Fibroblast of skin of right quadriceps (primary cell): ENCODE results near the gene SH2D1B.
"Not testable (repeated sequence)": the region's sequence is repeated elsewhere in the genome, so short reads cannot be mapped to it uniquely, and the experiment has no call there.

ENCODE experiments used
- DNase-seq: peaks from one replicate; pipeline ENCODE4 v3.0.0-alpha.2; 2013

The SH2D1B gene

DNA sequence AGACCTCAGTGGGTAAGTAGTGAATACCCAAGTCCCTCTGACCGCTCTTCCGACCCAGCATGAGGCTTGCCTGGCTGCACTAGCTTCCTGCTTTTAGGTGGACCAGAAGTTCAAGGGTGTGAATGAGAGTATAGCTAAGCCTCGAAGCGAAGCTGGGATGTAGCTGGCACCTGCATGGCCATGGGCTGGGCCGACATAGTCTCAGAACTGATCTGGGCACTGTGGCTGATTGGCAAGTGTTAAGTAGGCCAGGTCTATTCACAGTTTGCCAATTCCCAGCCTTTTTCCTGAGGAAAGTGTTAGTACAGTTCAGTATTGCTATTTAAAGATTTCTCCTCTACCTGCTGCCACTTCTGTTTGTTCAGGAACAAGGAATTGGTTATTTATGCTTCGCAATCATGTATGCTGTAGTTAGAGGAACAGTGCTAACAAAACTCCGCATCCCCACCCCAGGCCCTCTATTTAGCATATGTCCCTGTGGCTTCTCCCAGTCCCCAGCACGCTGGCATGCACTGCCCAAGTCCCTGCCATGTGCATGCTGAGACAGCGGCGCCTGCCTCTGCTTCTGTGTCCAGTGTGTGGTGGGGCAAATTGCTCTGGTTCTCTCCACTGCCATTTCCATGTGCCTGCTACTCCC, 51.6 kb downstream of the SH2D1B start:
- DNase-seq = no peak

DNA sequence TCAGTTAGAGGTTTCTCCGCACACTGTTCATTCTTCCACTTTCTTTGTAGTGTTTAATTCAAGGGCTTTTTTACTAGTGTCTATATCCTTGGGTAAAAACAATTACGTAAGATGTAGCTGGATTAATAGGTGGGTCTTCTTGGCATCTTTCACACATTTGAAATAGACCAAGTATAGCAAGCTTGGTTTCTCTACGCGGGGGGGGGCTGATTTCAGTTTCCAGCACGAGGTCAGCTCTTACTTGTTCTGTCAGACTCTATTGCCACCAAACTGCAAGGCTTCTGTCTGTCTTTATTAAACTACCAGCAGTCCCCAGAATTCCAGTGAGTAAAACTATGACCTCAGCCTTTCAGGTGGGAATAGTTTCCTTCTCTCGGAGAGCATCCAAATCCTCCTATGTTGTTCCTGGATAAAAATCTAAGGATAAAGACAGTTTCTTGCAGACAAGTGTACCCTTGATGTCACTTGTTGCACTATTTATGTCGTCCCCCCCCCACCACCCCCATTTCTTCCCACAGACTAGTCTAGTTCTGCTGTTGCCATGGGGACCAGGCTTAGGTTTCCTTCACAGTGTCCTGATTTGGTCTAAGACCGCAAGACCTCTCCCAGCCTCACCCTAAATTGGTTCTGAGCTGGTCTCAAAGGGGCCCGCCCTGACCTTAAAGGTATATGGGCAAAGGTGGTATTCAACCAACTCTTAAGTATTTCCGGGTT, 52.3 kb downstream of the SH2D1B start:
- no peak for DNase-seq

DNA sequence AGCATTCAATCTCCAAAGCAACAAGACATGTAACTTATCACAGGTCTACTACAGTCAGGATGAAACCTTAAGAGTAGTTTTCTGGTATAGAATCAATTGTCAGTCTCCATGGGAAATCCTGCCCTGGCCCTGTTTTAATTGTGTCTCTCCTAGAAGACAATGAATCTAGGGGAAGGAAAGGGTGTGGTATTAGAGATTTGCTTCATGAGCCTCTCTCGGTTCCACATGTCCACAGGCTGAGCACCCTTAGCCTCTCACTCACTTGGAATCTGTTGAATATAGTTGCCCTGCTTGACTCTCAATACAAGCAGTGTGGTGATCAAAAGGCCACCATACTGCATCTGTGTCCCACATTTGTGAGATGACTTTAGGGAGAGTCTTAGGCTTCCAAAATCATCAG, 53.0 kb downstream of the SH2D1B start:
- no peak for DNase-seq

DNA sequence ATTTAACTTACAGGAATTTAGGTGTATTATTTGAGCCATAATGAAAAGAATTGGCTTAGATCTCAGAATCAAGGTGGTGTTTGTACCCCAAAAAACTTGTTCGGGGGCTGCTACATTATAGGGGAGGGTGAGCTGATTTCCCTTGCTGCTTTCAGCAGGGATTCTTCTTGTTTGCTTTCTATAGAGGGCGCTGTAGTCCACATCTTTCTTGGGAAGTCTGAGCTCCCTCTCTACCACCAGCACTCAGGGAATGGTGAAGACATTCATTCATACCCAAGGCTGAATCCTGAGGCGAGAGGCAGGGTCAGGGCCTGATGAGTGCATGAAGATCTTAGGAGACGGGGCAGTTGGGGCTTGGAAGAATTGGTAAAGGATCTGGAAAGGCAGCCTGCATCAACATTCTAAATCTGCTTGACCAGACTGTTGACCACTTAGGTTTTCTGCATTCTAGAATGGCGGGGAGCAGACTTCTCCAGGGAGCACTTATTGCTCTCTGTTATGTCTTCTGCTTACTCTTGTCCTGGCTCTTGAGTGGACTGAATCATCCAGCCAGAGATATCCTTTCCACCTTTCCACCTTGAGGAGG, 54.2 kb downstream of the SH2D1B start:
- DNase-seq = peak; percentile 21

DNA sequence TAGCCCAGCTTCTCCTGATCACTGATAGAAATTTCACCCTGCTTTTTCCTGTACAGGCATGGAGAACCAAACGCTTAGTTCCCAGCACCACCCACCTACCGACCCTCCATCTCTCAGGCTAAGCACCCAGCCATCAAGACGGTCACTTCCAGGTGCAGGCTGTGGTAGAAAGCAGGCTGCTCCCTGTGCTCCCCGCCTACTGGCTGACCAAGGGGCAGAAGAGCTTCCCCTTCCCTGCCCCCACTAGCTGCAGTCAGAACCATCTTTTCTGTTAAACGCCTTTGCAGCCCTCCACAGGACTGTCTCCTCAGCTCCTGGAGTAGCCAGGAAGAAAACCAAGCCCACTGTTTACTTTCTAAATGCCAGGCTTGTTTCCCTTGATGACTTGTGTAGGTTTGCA, 58.2 kb downstream of the SH2D1B start:
- DNase-seq = no peak

DNA sequence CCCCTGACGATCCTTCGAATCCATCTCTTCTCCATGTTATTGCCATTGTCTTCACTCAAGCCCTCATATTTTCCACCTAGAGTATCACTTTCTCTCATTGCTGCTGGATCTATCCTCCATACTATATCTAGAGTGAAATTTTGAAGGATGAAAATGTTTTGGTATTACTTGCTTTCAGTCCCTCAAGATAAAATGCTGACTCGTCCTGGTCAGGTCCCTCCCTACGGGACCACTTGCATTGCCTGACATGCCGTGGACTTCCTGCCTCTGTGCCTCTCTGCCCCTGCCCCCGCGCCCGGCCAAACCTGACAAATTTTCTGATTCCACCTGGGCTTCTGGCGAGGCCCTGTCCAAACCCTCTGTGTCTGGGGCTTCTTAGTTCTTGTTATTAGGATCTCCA, 58.9 kb downstream of the SH2D1B start:
- DNase-seq = no peak

DNA sequence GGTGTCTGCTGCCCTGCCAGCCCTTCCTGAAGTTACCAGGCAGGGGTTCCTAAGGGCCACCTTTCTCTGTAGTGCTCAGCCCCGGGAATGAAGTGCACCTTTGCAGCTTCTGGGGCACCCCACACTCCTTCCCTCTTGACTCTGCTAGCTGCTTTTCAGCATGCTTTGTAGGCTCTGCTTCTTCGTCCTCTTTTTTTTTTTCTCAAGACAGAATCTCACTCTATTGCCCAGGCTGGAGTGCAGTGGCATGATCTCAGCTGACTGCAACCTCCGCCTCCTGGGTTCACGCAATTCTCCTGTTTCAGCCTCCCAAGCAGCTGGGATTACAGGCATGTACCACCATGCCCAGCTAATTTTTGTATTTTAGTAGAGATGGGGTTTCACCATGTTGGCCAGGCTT, 60.1 kb downstream of the SH2D1B start:
- not testable (repeated sequence) for DNase-seq

DNA sequence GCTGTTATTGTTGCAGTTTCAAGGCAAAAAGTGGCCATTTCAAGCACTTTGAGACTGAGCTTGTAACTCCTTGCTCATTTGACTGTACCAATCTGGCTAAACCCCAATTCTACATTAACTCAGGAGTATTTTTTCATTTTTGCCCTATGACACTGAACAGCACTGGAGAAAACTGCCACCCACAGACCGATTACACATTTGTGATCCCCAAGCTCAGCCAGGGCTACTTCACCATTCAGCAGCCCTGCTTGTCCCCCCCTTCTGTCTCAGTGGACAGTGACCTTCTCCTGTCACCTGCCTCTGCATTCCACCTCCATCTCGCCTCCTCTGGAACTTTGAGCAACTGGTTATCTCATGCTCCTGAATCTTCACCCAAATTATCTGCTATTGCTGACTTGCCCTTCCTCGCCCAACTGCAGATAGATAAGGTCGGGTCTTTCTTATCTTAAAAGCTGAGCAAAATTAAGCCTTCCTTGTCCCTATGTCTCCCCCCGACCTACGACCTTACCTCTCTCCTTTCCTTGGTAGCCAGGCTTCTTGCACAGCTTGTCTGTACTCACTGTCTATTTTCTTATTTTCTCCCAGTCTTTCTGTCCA, 60.6 kb downstream of the SH2D1B start:
- no peak for DNase-seq

DNA sequence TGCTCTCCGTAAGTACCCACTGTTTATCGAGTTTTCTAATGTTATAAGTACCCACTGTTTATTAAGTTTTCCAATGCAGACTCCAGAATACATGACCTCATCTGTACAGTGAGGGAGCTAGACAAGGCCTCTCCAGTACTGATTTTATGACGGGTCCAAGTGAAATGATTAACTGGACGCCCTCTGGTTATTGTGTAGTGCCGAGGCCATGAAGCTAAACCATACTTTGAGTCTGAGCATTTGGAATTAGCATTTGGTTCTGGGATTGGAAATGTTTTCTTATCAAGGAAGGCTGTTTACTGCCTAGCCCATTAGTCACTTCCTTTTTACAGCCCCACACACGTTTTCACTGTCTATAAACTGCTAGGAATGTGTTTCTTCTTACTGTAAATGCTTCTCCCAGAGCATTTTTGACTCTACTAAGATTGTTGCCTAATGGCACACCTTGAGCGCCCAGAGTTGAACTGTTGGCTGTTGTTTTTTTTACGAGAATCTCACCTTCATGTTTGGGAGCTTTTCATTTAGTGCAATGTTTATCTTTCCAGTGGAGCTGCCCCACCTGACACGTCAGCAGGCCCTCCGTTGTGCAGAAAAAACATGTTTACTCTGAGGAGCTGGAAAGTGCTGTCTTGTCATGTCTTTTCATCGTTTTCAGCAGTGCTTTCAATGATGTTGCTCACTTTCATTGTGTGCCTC, 62.2 kb downstream of the SH2D1B start:
- peak; percentile 79 for DNase-seq

DNA sequence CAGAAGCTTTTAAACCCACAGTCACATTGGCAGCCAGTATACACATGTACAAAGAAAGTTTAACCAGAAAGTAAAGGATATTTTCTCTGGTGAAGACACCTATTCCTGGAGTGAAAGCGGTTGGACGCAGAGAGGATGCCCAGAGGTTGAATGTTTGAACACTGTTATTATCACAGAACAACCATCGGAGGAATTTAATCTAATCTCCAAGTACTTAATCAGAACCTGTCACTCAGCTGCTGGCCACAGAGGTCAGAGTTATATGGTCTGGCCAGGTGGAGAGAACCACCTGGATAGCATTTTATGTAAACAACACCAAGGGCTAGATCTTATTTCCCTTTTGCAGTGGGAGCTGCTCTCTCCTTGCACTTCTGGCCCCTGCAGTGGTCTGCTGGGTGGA, 64.7 kb downstream of the SH2D1B start:
- DNase-seq = no peak
